ENCODE measurements around the gene ANKRD36C. TPM values are rescaled to one million over a fixed set of nuclear protein-coding genes. Genes with fewer than 3 reads are reported as not detected.
"Not testable (repeated sequence)": the region's sequence is repeated elsewhere in the genome, so short reads cannot be mapped to it uniquely, and the experiment has no call there.

Gene ANKRD36C
- total RNA-seq, 2 donors from 2014 or later: 28.6 to 31.4 TPM

DNA sequence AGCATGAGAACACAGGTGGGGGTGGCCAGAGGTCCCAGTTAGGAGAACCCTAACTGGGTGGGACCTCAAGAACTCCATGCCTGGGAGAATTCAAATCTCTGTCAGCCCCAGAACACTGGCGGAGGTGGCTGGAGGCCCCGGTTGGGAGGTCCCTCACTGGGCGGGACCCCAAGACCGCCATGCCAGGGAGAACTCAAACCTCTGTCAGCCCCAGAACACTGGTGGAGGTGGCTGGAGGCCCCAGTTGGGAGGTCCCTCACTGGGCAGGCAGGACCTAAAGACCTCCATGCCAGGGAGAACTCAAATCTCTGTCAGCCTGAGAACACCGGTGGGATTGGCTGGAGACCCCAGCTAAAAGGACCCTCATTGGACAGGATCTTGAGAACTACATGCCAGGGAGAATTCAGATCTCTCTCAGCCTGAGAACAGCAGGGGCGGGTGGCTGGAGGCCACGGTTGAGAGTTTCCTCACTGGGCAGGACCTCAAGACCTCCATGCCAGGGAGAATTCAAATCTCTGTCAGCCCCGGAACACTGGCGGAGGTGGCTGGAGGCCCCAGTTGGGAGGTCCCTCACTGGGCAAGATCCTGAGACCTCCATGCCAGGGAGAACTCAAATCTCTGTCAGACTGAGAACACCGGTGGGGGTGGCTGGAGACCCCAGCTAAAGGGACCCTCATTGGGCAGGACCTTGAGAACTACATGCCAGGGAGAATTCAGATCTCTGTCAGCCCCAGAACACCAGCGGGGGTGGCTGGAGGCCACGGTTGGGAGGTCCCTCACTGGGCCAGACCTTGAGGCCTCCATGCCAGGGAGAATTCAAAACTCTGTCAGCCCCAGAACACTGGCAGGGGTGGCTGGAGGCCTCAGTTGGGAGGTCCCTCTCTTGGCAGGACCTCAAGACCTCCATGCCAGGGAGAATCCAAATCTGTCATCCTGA, 157.3 kb downstream of the ANKRD36C start:
- DNase-seq; ATAC-seq; intact Hi-C loops (cut with DNase I, micrococcal nuclease): not testable (repeated sequence)

DNA sequence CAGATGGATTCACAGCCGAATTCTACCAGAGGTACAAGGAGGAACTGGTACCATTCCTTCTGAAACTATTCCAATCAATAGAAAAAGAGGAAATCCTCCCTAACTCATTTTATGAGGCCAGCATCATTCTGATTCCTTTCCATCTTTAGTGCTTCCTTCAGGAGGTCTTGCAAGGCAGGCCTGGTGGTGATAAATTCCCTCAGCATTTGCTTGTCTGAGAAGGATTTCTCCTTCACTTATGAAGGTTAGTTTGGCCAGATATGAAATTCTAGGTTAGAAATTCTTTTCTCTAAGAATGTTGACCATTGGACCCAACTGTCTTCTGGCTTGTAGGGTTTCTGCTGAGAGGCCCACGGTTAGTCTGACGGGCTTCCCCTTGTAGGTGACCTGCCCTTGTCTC, 167.4 kb downstream of the ANKRD36C start:
- intact Hi-C loops (cut with DNase I, micrococcal nuclease); DNase-seq; ATAC-seq: not testable (repeated sequence)

DNA sequence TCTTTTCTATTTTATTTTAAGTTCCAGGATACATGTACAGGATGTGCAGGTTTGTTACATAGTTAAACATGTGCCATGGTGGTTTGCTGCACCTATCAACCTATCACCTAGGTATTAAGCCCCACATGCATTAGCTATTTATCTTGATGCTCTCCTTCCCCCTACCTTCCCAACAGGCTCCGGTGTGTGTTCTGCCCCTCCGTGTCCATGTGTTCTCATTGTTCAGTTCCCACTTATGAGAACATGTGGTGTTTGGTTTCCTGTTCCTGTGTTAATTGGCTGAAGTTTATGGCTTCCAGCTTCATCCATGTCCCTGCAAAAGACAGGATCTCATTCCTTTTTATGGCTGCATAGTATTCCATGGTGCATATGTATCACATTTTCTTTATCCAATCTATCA, 174.1 kb downstream of the ANKRD36C start:
- ATAC-seq; DNase-seq; intact Hi-C loops (cut with DNase I, micrococcal nuclease): not testable (repeated sequence)

DNA sequence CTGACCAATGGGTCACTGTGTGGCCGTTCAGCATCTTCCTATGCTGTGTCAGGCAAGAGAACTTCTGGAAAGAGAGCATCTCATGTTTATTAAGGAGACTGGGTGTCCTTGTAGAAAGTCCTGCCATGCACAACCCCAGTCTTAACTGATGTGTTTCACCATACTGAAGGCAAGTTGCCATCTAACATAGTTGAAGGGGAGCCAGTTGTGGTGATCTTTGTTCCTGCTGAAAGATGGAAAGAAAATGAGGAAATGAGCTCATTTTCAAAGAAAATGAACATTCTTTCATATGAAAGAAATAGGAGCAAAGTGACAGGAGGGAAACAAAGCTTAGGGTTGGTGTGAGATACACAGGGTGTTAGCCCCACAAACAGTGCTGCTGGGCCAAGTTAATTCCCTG, 178.3 kb downstream of the ANKRD36C start:
- ATAC-seq; DNase-seq; intact Hi-C loops (cut with DNase I, micrococcal nuclease): not testable (repeated sequence)

DNA sequence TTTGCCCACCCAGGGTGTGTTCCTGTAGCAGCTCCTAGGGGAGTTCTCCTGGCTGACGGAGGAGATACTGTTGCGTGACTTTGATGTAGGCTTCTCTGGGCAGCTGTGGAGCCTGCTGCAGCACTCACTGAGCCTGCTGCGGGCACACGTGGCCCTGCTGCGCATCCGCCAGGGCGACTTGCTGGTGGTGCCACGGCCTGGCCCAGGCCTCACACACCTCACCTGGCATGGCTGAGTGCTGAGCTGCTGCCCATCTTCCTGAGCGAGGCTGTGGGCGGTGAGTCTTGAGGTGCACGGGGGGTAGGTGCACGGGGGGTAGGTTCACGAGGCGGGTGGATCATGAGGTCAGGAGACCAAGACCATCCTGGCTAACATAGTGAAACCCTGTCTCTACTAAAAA, 191.7 kb downstream of the ANKRD36C start:
- intact Hi-C loops (cut with DNase I, micrococcal nuclease): no loop called here
- DNase-seq (no peak), ATAC-seq (no peak)

DNA sequence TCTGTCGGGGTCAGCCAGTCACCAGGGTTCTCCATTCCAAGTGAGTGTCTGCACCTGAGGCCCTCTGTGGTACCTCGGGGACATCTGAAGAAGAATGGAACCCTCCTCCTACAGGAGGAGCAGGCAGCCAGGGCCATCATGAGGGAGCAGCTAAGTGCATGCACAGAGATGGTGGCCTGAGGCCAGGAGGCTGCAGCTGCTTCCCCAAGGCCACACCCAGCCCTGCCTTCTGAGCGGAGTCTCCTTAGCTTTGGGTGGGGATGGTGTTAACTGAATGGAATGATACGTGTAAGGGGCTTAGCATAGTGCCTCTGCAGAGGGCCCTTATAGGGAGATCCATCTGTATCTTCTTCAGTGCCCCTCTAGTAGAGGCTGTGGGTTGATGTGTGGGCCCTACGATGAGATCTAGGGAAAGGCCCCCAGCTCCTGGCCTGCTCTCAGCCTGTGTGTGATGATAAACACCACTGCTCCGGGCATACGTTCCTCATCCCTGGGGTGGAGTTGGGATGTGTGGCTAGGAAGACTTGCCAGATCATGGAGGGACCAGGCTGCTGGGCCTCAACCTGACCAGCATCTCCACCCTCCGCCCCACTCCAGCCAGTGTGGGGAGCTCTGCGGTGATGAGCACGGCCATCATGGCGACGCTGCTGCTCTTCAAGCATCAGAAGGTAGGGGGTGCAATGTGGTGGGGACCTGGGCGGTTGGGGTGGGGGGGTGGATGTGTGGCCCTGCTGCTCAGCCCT, 192.3 kb downstream of the ANKRD36C start:
- DNase-seq; ATAC-seq; intact Hi-C loops (cut with DNase I, micrococcal nuclease): not testable (repeated sequence)

DNA sequence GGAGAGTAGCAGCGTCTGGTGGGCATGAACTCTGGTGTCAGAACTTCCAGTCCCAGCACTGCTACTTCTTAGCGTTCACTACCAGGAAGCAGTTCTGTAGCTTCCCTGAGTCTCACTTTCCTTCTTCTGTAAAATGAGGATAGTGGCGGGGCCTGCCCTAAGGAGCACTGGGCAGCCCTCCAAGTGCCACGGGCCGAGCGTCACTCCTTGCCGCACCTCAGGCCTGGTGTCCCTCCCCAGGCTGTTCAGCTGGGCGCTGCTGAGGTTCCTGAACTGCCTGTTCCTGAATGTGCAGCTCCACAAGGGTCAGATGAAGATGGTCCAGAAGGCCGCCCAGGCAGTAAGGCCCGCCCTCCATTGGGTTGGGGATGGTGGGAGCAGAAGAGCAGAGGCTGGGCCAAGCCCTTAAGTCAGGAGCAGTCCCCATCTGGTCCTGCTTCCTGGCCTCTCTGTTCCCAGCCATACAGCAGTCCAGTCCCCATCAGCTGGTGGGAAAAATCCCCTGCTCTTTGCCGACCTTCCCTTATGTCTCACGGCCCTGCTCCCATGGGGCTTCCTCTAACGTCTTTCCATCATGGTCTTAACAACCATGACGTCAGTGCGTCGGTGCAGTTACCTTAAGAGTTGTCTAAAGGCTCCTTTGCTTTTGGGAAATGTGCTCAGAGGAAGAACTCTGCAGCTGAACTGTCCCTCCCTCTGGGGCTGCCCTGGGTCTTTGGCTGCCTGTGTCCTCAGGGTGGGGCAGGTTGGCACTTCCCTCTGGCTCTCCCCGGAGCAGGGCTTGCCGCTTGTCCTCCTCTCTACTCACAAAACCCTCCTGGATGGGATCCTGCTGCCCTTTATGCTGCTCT, 195.2 kb downstream of the ANKRD36C start:
- intact Hi-C loops (cut with DNase I, micrococcal nuclease); DNase-seq: not testable (repeated sequence)
- ATAC-seq: peak; percentile 91

DNA sequence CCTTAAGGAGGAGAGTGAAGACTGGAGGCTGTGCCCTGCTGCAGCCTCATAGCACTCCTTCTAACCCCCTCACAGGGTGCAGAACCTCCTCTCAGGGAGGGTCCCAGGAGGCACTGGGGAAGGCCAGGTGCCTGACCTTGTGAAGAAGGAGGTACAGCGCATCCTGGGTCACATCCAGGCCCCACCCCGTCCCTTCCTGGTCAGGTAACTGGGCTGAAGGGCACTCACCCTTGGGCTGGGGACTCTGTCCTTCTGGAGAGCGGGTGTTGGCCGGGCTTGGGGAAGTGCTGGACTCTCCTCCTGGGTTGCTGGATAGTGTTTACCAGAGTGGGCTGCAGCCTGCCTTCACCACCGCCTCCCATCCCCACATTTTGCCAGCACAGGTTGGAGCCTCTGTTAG, 197.7 kb downstream of the ANKRD36C start:
- intact Hi-C loops (cut with DNase I, micrococcal nuclease); DNase-seq: not testable (repeated sequence)
- peak; percentile 62 for ATAC-seq

DNA sequence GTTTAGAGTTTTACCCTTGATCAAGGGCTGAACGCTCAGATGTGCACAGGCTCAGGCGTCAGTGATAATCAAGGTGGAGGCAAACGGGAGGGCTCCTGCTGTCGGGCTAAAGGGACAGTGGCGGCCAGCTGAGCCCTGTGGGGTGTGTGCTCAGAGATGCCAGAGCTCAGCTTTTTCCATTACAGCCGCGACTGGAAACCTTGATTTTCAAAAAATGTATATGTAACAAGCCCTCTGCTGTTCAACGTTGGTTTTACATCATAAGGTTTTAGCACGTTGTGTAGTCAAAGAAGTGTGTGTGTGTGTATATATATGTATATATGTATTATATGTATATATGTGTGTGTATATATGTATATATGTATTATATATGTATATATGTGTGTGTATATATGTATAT, 201.4 kb downstream of the ANKRD36C start:
- DNase-seq; ATAC-seq; intact Hi-C loops (cut with DNase I, micrococcal nuclease): not testable (repeated sequence)

DNA sequence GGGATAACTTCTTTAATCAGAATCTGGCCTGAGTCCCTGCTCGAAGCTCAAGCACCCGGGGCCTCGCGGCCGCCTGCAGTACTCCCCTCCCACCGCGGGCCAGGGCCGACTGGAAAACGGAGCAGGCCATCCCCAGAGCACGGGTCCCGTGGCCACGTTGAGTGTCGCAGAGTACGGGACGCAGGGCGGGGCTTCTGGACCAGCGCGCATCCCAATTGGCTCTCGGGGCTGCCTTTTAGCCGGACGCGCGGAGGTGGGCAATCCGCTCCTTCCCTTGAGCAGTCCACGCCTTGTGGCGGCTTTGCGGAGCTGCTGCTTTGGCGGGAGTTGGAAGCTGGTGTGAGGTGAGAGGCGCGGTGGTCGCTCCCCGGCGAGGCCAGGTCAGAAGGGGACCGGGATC, 202.2 kb downstream of the ANKRD36C start:
- intact Hi-C loops (cut with DNase I, micrococcal nuclease); DNase-seq; ATAC-seq: not testable (repeated sequence)

DNA sequence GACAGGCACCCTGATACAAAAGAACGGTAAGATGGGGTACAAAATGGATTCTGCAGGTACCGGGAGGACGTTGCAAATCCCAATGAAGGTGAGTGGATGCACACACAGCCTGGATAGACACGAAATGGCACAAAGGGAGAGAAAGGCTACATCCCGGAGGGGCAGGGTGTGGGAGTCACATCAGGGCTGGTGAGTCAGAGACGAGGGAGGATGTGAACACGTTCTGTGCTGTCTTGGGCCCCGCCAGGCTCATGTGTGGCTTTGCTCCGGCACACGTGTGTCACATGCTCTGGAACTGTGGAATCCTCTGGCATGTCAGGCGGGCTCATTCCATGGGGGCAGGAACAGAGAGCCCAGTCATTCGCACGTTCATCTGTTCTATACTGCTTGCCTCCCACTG, 203.0 kb downstream of the ANKRD36C start:
- ATAC-seq; DNase-seq; intact Hi-C loops (cut with DNase I, micrococcal nuclease): not testable (repeated sequence)

Other genes with a start within 250 kb of the ANKRD36C start
- 1 to 10 TPM; 3.0 to 5.3 TPM for gene GPAT2, start 43.1 kb upstream of the ANKRD36C start, total RNA-seq
- under 1 TPM; 0.12 to 0.84 TPM for gene ADRA2B, start 124.7 kb upstream of the ANKRD36C start, total RNA-seq
- under 1 TPM; 0.31 to 0.45 TPM for gene ASTL, start 146.7 kb upstream of the ANKRD36C start, total RNA-seq
- 1 to 10 TPM; 1.7 to 1.9 TPM for gene DUSP2, start 153.6 kb upstream of the ANKRD36C start, total RNA-seq
- 100 to 1,000 TPM; 125 to 127 TPM for gene STARD7, start 217.0 kb upstream of the ANKRD36C start, total RNA-seq